GM21526 (cell line): ENCODE measurements around the gene NEGR1.

Source experiments
- ATAC-seq: cut with Tn5 transposase; IDR thresholded peaks from one replicate; pipeline ENCODE4 v1.9.1; 2021; ENCODE audit warnings: moderate library complexity; ENCODE audit not compliant: unreplicated experiment, low FRiP score

The NEGR1 gene

GRCh38 chr1:71593523-71593922 lies 688.8 kb downstream of the NEGR1 start:
- no peak for ATAC-seq

- no peak for ATAC-seq
These were observed 689.6 kb downstream of the NEGR1 start for GRCh38 chr1:71592646-71593274.

- ATAC-seq = no peak
These were observed 693.3 kb downstream of the NEGR1 start for GRCh38 chr1:71589005-71589404.

GRCh38 chr1:71587961-71588360 lies 694.4 kb downstream of the NEGR1 start:
- no peak for ATAC-seq

- ATAC-seq = no peak
These were observed 696.3 kb downstream of the NEGR1 start for GRCh38 chr1:71586030-71586429.

- no peak for ATAC-seq
These were observed 698.6 kb downstream of the NEGR1 start for GRCh38 chr1:71583756-71584155.

- ATAC-seq = no peak
These were observed 699.7 kb downstream of the NEGR1 start for GRCh38 chr1:71582673-71583072.

GRCh38 chr1:71577451-71578131 lies 704.7 kb downstream of the NEGR1 start:
- no peak for ATAC-seq

- ATAC-seq = no peak
These were observed 710.3 kb downstream of the NEGR1 start for GRCh38 chr1:71572038-71572437.

GRCh38 chr1:71566413-71566812 lies 715.9 kb downstream of the NEGR1 start:
- no peak for ATAC-seq

- no peak for ATAC-seq
These were observed 716.5 kb downstream of the NEGR1 start for GRCh38 chr1:71565831-71566230.

- no peak for ATAC-seq
These were observed 717.1 kb downstream of the NEGR1 start for GRCh38 chr1:71565262-71565661.

- no peak for ATAC-seq
These were observed 720.0 kb downstream of the NEGR1 start for GRCh38 chr1:71562298-71562697.

GRCh38 chr1:71561729-71562128 lies 720.6 kb downstream of the NEGR1 start:
- ATAC-seq = no peak

- ATAC-seq = no peak
These were observed 721.1 kb downstream of the NEGR1 start for GRCh38 chr1:71561206-71561605.

GRCh38 chr1:71559880-71560279 lies 722.5 kb downstream of the NEGR1 start:
- ATAC-seq = no peak

GRCh38 chr1:71557138-71557537 lies 725.2 kb downstream of the NEGR1 start:
- no peak for ATAC-seq

GRCh38 chr1:71548398-71548890 lies 733.9 kb downstream of the NEGR1 start:
- ATAC-seq = no peak

- no peak for ATAC-seq
These were observed 740.2 kb downstream of the NEGR1 start for GRCh38 chr1:71542155-71542554.

GRCh38 chr1:71533950-71534349 lies 748.4 kb downstream of the NEGR1 start:
- ATAC-seq = no peak

- no peak for ATAC-seq
These were observed 750.0 kb downstream of the NEGR1 start for GRCh38 chr1:71532343-71532742.

GRCh38 chr1:71526824-71527223 lies 755.5 kb downstream of the NEGR1 start:
- ATAC-seq = no peak
